GM19372 (cell line): ENCODE results near the gene CCDC91.
"Not testable (repeated sequence)": the region's sequence is repeated elsewhere in the genome, so short reads cannot be mapped to it uniquely, and the experiment has no call there.

Source experiments
- ATAC-seq: cut with Tn5 transposase; IDR thresholded peaks from one replicate; pipeline ENCODE4 v1.9.1; 2021; ENCODE audit warnings: mild to moderate bottlenecking, low read depth, moderate library complexity; ENCODE audit not compliant: unreplicated experiment

The CCDC91 gene

GRCh38 chr12:28278499-28278898 is 88.2 kb downstream of the CCDC91 start:
- ATAC-seq: no peak

GRCh38 chr12:28278960-28279359 is 88.7 kb downstream of the CCDC91 start:
- no peak for ATAC-seq

- ATAC-seq: no peak
Measured at GRCh38 chr12:28286352-28286751, 96.1 kb downstream of the CCDC91 start.

- ATAC-seq: no peak
Measured at GRCh38 chr12:28290262-28290661, 100.0 kb downstream of the CCDC91 start.

- ATAC-seq: no peak
Measured at GRCh38 chr12:28292699-28293098, 102.4 kb downstream of the CCDC91 start.

- ATAC-seq: no peak
Measured at GRCh38 chr12:28294300-28294699, 104.0 kb downstream of the CCDC91 start.

- no peak for ATAC-seq
Measured at GRCh38 chr12:28296287-28296686, 106.0 kb downstream of the CCDC91 start.

GRCh38 chr12:28303192-28303591 is 112.9 kb downstream of the CCDC91 start:
- no peak for ATAC-seq

- no peak for ATAC-seq
Measured at GRCh38 chr12:28306535-28306934, 116.3 kb downstream of the CCDC91 start.

GRCh38 chr12:28308891-28309290 is 118.6 kb downstream of the CCDC91 start:
- no peak for ATAC-seq

GRCh38 chr12:28313631-28314030 is 123.4 kb downstream of the CCDC91 start:
- ATAC-seq: no peak

GRCh38 chr12:28316049-28316448 is 125.8 kb downstream of the CCDC91 start:
- no peak for ATAC-seq

- no peak for ATAC-seq
Measured at GRCh38 chr12:28318273-28318672, 128.0 kb downstream of the CCDC91 start.

- no peak for ATAC-seq
Measured at GRCh38 chr12:28320353-28320752, 130.1 kb downstream of the CCDC91 start.

- no peak for ATAC-seq
Measured at GRCh38 chr12:28327722-28328121, 137.5 kb downstream of the CCDC91 start.

- no peak for ATAC-seq
Measured at GRCh38 chr12:28328967-28329366, 138.7 kb downstream of the CCDC91 start.

GRCh38 chr12:28329727-28330126 is 139.5 kb downstream of the CCDC91 start:
- ATAC-seq: not testable (repeated sequence)

GRCh38 chr12:28330232-28330631 is 140.0 kb downstream of the CCDC91 start:
- not testable (repeated sequence) for ATAC-seq

- ATAC-seq: no peak
Measured at GRCh38 chr12:28331130-28331529, 140.9 kb downstream of the CCDC91 start.

GRCh38 chr12:28340261-28341045 is 150.2 kb downstream of the CCDC91 start:
- no peak for ATAC-seq

- ATAC-seq: no peak
Measured at GRCh38 chr12:28343713-28344112, 153.5 kb downstream of the CCDC91 start.

- ATAC-seq: no peak
Measured at GRCh38 chr12:28346567-28346966, 156.3 kb downstream of the CCDC91 start.

- no peak for ATAC-seq
Measured at GRCh38 chr12:28349196-28349595, 158.9 kb downstream of the CCDC91 start.
